ENCODE results near the gene ABCG8.

ABCG8 gene

GRCh38 chr2:43826305-43827250, 12.2 kb upstream of the ABCG8 start:
- DNase-seq (ENCODE audit: low read depth) = no peak

- no peak for DNase-seq (ENCODE audit: low read depth)
These were observed 7.1 kb upstream of the ABCG8 start for GRCh38 chr2:43831543-43832294.

DNA sequence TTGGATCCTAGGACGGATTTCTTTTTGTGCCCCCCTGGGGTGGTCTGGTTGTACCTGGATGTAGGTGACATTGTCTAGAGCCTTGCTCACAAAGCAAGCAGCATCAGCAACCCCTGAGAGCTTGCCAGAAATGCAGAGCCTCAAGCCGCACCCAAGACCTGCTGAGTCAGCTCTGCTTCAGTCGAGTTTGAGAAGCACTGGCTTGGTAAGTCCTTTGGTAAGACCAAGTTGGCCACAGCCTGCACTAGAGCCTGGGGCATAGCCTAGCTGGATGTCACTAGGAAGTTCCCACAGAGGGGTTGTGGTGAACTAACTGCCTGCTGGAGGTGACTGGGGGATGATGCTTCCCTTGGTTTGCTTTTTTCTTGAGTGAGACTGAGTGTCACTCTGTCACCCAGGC, 6.3 kb upstream of the ABCG8 start:
- no peak for DNase-seq (ENCODE audit: low read depth)

DNA sequence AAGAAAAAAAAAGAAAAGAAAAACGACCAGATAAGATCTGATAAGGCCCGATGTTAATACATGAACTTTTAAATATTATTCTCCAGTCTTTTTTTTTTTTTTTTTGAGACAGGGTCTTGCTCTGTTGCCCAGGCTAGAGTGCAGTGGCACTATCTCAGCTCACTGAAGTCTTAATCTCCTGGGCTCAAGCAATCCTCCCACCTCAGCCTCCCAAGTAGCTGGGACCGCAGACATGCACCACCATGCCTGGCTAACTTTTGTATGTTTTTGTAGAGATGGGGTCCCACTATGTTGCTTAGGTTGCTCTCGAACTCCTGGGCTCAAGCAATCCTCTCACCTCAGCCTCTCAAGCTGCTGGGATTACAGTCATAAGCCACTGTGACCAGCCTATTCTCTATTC, 1.7 kb upstream of the ABCG8 start:
- DNase-seq (ENCODE audit: low read depth) = no peak

GRCh38 chr2:43837831-43838559, 776 bp upstream of the ABCG8 start:
- DNase-seq (ENCODE audit: low read depth) = no peak

GRCh38 chr2:43839776-43840564, 1.2 kb downstream of the ABCG8 start:
- DNase-seq (ENCODE audit: low read depth) = no peak

DNA sequence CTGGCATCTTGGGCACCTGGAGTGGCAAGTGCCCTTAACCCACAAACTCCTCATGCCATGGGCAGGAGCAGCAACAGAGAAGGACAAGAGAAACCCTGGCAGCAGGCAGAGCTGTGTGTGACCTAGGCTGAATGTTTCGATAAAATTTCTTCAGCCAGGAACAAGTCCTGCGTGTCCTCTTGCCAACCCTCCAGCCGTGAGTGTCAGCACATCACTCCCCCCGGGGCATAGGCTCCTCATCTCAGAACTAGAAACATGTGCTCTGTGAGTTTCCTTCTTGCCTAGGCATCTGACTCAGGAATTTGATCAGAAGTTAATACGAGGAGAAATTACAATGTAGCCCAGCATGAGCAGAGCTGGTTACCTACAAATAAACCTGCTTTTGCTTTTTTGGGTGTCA, 2.2 kb downstream of the ABCG8 start:
- no peak for DNase-seq (ENCODE audit: low read depth)

DNA sequence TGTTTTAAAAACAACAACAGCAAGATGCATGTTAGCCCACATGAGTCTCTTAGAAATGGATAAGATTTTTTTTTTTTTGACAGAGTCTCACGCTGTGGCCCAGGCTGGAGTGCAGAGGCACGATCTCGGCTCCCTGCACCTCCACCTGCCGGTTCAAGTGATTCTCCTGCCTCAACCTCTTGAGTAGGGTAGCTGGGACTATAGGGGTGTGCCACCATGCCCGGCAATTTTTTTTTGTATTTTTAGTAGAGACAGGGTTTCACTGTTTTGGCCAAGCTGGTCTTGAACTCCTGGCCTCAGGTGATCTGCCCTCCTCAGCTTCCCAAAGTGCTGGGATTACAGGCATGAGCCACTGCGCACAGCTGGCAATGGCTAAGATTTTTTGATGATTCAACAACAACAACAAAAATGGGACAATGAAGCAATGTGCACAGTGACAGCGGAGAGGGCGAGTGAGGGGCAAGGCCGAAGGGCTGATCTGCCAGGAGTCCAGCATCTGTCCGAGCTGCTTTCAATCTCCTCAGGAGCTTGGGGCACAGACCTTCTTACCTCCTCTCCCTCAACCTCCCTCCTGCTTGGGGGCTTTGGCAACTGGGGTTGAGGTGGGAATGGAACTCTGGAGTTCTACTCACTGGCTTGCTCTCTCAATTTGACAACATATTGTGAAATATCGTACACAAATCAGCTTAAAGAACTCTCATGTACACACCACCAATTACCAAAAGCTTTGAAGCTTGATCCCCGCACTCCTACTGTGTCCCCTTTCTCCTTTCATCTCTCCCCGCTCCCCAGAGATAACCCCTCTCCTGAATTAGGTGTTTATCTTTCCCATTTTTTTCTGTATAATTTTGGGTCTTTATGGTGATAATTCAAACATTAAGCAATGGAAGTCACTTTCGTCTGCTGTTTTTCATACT, 3.4 kb downstream of the ABCG8 start:
- no peak for DNase-seq (ENCODE audit: low read depth)

GRCh38 chr2:43842866-43843226, 4.1 kb downstream of the ABCG8 start:
- DNase-seq (ENCODE audit: low read depth) = no peak

DNA sequence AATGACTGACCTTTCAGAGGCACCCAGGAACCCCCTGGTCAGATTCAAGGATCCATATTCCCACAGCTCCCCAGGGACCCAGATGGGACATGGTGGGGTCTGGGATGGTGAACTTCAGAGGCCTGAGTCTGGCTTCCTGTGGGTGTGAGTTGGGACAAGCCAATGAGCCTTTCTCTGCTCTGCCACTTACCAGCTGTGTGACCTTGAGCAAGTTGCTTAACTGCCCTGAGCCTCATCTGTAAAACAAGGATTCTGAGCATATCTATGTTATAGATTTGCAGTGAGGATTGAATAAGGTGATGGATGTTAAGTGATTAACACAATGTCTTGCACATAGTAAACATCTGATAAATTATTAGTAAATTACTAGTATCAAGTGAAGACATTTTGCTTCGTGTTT, 6.4 kb downstream of the ABCG8 start:
- no peak for DNase-seq (ENCODE audit: low read depth)

DNA sequence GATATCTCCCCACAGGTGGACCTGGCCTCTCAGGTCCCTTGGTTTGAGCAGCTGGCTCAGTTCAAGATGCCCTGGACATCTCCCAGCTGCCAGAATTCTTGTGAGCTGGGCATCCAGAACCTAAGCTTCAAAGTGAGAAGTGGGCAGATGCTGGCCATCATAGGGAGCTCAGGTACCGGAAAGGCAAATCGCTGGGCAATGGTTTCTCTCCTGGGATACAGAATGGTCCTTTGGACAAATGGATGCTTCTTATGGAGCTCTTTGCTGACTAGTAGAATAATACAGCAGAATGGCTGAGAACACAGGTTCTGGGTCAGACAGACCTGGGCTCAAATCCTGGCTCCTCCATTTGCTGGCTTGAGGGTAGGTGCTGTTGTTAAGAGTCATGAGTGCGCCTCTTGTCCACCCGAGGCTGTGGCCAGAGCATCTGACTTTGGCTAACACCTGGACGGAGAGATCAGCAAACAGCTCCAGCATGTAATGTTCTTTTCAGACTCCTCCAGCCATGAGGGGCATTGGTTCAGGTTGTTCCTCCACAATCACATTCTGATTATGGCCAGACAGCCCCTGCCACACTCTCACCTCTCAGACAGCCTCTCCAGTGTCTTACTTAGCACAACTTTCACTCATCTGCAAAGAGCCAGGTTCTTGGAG, 7.5 kb downstream of the ABCG8 start:
- no peak for DNase-seq (ENCODE audit: low read depth)

- DNase-seq (ENCODE audit: low read depth) = no peak
These were observed 9.4 kb downstream of the ABCG8 start for GRCh38 chr2:43848214-43848613.

- DNase-seq (ENCODE audit: low read depth) = no peak
These were observed 12.5 kb downstream of the ABCG8 start for GRCh38 chr2:43851011-43851980.

DNA sequence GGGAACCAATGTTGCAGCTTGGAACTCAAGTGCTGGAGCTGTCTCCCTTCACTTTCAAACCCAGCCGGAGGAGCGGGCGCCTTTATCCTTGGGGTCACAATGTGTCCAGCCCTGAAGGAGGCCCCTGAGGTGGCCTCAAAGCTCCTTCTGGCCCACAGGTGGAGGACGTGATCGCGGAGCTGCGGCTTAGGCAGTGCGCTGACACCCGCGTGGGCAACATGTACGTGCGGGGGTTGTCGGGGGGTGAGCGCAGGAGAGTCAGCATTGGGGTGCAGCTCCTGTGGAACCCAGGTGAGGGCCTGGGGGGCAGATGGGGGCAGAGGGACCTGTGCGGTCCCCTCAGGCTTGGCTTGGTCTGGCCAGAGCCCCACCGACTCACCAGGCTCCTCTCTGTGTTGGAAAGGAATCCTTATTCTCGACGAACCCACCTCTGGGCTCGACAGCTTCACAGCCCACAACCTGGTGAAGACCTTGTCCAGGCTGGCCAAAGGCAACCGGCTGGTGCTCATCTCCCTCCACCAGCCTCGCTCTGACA, 13.5 kb downstream of the ABCG8 start:
- DNase-seq (ENCODE audit: low read depth) = no peak

DNA sequence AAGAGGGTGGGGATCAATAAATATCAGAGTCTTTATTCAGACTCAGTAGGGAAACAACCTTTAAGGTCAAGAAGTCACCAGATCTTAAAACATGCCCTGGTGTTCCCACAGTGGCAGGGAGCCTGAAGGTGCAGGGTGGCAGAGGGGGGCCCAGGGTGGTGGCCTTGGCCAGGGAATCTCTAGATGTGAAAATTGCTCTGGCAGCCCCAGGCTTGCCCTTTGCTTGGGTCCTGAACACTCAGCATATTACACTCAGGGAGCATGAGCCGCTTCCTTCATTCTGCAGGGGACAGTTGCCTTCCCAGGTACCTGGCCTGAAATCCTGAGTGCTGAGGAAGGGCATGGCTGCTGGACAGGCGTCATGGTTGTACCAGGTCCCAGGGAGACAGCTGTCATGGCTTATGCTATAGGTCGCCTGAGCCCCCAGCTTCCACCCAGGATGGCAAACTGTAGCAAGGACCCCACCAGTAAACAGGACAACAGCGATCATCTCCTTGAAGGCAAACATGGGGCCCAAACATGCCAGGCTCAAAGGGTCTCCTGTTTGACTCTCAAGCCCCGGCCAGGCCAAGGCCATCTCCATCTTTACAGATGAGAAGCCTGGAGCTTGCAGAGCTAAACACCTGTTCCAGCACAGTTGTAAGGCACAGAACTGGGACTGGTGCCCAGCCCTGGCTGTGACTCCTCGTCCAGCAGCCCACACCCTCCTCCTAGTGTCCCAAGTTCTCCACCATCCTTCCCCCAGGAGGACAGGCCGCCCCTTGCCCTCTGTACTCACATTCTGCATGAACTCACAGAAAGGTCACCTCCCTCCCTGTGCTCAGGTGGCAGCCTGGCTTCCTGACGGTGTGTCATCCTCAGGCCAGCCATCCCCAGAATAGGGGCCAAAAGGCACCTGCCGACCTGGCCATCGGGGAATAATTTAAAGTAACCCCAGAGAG, 14.6 kb downstream of the ABCG8 start:
- DNase-seq (ENCODE audit: low read depth) = no peak

DNA sequence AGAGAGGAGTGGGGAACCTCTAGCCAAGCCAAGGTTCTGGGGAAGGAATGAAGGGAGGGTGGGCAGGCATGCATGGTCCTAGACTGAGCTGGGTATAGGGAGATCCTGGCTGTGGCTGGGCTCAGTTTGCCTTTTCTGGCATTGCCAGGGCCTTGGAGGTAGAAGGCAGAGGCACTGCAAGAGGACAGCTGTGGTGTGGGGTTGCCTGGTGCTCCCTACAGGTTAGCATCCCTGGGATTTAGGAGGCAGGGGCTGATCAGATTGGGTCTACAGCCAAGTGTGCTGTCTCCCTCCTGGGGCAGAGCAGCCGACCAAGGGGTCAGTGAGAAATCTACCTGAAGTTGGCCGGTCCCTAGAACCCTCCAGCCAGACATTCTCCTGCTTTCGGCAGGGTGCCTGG, 15.9 kb downstream of the ABCG8 start:
- DNase-seq (ENCODE audit: low read depth) = no peak

- no peak for DNase-seq (ENCODE audit: low read depth)
These were observed 16.5 kb downstream of the ABCG8 start for GRCh38 chr2:43855292-43855691.

DNA sequence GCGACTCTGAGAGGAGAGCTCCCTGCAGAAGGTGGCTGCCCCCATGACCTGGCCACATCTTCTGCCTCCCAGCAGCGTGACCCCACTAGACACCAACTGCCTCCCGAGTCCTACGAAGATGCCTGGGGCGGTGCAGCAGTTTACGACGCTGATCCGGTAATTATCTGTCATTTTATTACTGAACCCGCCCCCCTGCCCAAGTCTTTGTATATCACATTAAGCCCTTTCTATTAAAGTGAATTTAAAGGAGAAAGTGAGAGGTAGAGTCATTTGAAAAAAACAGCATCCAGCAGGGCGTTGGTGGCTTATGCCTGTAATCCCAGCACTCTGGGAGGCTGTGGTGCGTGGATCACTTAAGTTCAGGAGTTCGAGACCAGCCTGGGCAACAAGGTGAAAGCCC, 33.4 kb downstream of the ABCG8 start:
- DNase-seq (ENCODE audit: low read depth) = no peak
